GM21526 (cell line): Measurements from ENCODE around the gene CXCL12.
A peak's percentile ranks its signal among the peaks of the same experiment; 100 is the strongest.

Experiments
- ATAC-seq: cut with Tn5 transposase; IDR thresholded peaks from one replicate; pipeline ENCODE4 v1.9.1; 2021; ENCODE audit warnings: moderate library complexity; ENCODE audit not compliant: unreplicated experiment, low FRiP score

Gene CXCL12

DNA sequence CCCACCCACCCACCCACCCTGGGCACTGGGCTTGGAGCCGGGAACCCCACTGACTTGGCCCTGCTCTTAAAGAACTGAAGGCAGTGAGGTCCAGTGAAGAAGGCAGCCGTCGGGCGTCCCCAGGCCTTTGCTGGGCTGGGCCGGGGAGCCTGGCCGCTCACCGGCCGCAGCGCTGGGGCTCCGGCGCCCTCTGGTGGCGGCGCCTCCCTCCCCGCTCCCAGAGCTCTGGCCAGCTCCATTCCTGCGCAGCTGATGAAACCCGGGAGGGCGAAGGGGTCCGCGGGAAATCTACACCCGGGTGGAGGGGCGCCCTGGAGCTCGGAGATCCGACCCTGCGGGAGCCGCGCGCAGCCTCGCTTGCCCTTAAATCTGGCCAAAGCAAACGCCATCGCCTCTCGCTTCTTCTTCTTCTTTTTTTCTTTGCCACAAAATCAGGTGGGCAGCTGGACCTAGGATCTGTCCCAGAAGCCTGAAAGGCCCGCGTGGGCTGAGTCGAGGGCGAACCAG, 1.7 kb upstream of the CXCL12 start:
- peak; percentile 64 for ATAC-seq

DNA sequence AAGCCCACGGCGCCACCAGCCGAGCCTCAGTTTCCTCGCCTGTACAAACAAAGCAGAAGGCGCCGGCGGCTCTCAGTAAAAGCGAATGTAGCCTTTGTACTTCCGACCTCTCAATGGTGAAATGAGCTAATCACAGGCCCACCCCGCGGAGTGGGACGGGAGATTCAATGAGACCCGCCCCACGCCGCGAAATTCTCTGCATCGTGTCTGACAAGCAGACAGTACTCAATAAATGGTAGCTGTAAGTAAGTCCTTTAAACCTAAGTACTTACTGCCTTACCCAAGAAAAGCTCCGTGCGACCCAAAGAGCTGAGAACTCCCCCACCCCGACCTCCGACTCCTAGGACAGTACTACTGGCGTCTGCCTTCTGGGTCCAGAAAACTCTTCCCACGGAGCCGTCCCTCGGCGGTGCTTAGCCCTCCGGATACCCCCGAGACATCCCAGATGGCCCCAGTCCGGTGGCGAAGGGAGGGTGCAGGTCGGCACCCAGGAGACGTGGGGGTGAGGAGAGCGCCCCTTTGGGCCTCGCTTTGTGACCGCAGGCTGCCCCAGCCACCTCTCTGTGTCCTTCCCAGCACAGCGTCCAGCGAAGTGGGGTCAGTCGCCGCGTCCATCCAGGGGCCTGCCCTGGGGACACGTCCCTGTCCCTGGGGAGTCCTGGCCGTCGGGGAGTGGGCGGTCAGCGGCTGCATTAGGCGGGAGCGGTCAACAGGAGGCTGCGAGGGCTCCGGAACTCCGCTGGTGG, 972 bp upstream of the CXCL12 start:
- ATAC-seq = no peak

DNA sequence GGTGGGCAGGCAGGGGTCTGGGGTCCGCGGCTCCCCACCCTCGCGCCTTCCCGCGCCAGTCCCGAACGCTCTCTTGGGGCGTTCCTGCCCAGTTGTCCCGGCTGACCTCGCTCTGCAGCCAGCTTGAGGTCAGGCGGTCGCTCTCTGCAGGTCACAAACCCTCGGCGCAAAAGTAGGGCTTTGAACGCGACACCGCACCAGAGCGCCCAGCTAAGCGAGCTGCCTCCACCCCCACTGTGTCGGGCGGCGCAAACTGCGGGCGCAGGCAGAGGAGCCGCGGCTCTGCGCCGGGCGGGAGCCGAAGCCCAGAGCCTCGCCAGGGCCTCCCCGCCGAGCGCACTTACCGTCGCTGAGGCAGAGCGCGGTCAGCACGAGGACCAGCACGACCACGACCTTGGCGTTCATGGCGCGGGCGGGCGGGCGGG, 284 bp downstream of the CXCL12 start:
- no peak for ATAC-seq

DNA sequence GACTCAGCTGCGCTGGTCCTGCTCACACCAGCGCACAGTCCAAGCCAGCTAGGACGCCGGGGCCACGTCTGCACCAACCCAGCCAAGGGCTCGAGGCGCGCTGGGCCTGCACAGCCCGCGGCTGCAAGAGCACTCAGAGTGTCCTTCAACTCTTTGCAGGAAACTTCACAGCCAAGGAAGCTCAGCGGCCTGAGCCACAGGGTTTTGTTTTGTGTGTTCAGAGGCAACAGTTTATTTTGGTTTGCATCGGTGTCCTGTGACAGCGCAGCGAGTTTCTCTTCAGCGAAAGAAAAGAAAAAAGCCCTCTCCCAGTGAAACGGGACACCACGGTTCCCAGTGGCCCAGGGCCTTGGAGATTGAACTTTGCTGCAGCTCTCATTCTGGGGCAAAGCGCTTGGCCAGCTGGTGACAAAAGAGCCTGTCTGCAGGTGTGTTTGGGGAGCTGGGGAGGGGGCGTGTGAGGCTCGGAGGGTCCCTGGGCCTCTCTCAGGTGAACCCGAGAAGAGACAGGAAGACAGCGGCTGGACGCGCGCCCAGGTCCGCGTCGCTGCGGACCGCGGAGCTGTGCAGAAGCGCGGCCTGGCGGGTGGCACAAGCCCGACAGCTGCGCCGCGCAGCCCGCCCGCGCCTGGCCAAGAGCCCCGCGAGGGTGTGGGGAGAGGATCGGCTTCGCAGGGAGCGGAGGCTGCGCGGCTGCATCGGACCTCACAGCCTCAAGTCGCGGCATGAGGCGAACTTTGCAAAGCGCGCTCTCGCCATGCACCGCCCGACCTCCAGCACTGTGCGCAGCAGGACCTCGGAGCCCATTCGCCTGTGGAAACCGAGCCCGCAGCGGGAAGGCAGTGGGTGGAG, 922 bp downstream of the CXCL12 start:
- no peak for ATAC-seq

DNA sequence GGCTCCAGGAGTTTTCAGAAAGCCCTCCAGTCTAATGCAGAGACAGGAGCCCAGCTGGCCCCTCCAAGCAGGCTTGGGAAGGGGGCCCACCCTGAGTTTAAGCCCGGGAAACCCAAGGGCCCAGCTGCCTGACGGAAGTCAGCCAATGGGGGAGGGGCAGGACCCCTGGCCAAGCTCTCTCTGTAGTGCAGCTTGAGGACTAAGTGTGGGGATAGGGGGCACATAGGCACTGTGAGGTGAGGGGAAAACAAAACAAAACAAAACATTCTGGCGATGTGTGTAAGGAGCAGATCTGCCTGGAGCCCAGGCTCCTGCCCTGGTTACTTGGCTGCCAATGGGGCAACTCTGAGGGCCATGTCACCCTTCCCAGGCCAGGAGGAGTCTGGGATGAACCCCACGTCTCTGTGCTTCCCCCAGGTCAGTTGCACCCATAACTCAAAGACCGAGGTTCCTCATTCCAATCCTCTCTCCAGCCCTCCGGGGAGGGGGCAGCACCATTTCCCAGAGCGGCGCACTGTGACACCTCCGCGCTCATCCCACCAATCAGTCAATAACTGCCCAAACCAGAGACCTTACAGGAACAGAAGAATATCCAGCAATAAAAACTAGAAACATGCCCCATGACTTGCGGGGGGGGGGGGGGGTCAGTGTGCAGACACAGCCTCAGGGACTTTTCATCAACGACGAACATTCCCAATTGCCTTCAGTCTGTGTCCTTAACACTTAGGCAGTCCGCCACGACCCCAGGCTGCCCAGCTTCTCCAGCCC, 1.7 kb downstream of the CXCL12 start:
- no peak for ATAC-seq

DNA sequence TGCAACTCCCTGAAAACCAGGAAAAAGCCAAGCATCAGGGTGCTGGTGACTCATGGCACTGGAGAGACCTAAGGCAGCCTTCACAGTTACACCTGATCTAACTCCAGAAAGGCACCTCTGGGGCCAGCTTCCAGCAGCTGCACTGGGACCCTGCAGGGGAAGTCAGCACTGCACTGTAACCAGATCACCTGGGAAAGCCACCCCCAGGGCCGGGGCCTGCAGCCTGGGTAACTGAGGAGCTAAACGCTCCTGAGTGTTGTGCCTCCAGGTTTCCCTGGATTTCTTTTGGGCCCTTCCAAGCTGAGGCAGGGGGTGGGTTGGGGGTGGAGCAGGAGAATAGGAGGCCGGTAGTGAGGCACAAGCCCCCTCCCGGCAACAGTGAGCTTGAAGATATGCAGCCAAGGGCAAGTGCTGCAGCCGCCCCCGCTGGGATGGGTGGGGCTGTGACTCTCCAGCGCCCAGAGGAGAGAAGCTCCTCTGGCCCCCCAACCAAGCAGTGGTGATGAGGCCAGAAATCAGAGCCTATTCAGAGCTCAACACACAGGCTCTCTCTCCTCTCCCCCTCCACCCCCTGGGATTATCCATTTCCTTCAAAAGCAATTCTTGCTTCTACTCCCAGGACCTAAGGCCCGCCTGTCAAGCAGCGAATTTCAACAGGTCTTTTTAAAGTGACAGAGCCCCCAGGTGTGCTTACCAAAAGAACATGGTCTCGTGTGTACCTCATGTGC, 2.6 kb downstream of the CXCL12 start:
- ATAC-seq = no peak

DNA sequence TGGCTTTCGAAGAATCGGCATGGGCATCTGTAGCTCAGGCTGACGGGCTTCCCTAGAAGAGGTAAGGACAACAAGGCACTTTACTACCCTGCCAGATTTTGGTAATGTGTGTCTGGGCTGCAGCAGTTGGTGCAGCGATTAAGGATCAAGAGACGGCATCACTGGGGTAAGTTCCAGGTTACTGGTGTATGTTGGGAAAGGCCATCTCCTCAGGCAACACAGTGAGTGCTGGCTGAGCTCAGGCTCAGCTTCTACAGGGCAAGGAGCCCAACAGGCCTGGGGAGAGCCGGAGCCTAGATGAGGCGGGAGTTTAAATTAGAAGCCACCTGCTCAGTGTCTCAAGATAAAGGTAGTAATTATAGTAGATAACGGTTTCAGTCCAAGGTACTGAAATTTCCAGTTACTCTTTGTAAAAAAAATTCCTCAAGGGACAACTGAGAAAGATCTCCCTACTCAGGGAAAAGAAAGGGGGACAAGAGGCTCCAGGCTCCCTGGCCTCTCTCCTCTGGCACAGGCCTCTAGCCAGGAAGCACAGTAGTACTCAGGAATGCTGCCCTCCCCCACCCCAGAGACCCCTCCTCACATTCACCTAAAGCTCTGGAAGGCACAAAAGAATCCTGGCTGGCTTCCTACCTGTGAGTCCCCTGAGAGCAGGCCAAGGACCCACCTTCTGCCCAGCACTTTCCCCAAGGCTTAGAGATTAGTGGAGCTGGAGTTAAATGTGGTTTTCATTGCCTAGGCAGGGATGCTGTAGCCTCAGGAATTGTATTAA, 3.9 kb downstream of the CXCL12 start:
- no peak for ATAC-seq

DNA sequence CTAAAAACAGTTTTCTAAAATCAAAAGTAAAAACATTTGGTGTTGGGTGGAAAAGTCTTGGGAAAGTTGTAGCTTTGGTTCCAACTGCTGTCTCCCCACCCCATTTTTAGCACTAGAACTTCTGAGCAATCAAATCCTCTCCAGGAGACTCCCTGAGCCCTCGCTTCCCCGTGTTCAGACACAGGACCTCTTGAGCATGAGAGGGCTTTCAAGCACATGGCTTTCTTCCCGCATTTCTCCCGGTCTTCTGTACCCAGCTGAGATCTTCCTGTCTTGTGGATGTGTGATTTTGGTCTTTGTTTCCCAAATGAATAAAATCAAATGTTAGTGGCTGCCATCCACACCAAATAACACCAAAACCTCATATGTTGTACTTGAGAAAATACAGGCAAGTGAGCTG, 5.0 kb downstream of the CXCL12 start:
- ATAC-seq = no peak

DNA sequence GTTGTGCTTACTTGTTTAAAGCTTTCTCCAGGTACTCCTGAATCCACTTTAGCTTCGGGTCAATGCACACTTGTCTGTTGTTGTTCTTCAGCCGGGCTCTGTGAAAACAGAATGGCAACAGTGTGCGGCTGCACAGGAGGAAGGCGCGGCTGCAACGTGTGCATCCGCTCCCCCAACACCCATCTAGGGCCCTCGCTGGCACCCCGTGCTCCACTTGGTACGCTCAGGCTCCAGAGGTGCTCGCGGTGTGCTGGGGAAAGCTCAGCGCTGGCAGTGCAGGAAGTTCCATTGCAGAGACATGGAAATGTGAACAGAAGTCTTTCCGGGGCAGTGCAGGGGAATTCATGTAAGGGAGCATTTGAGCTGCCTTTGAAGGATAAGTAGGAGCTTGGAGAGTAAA, 6.3 kb downstream of the CXCL12 start:
- no peak for ATAC-seq

DNA sequence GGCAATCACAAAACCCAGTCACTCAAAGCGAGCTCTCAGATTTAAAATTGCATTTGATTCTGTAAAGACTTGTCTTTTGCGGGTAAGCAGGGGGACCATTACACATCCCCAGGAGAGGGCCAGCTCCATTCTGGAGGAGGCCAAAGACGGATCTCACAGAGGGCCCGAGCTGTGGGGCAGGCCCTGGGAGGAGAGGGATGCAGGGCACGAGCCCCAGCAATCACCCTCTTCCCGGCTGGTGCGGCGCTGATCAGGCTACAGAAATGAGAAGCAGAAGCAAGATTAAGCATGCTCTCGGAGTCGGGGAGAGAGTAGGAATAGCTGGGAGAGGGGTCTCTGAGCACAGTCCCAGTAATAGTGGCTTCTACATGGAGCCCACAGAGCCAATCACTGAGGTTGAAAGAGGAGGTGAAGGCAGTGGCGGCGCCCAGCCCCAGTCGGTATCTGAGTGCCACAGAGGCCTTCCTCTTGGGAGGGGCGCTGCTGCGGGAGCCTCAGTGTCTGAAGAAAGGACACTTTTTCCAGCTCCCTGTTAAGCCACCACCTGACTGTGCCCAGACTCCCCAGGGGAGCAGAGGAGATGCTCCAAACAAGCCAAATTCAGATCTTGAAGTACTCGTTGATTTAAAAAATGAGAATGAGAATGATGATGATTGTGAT, 7.1 kb downstream of the CXCL12 start:
- no peak for ATAC-seq

DNA sequence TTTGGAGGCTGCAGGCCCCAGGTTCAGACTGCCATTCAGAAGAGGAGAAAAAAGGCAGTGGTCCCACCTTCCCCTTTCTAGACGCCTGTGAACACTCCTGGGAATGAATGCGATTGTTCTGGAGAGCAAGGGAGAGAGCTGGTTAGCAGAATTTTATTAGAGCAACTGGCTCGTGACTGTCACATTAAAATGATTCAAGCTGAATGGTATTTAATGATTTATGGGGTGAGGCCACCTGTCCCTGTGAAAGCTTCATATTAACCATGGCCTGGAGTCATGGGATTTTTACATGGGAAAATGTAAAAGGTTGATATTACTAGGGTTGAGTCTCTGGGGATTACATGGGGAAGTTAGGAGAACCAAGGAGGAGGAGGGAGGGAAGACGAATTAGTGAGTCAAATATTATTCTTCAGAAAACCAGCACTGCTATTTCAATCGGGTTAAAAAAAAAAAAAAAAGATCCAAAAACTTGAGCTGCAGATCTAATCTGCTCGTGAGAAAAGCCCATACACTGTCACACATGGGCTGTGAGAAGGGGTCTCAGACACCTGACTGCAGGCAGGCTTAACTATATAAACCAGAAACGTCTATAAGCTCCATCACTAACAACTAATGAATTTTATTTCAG, 8.3 kb downstream of the CXCL12 start:
- ATAC-seq = no peak

DNA sequence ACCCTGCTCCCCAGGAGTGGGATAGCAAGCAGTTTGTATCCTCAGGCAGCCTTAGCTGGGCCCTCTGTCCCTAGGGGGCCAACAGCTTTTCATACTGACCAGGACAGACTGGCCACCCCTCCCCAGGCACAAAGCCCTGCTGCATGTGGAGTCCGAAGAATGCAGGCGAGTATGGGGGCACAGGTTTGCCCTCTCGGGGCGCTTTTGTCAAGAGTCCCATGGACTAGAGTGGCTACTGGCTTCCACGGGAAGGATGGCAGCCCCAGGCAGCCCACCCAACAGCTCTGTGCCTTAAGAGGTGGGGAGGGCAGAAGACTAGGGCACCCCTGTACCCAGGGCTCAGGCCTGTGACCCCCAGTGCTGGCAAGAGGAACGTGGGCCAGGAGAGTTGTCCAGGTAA, 10.7 kb downstream of the CXCL12 start:
- ATAC-seq = no peak

DNA sequence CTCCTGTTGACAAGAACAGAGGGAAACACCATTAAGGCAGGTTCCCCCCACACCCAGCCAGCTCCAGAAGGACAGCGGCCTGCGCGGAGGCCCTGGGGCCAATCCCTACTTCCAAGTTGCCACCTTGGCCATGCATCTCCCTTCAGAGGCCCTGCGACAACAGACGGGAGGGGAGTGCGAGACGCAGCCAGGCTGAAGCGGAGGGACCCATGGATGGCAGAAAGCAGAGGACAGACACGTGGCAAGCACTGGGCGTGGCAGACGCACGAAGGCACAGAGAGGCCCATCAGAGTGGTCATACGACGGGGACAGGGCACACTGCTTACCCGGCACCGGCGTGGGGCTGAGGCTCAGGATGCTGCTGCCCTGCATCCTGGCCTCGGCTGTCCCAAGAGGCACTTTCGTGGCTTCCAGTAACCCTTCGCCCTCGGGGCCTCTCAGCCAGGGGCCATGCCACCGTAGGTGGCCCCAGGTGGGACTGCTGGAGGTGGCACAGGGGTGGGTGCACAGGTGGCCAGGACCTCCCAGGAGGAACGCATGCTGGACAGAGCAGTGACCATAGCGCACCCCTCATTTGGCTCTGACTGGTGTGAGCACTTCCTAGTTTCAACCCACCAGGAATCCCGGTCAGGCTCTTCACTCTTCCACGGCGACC, 11.4 kb downstream of the CXCL12 start:
- ATAC-seq = no peak

DNA sequence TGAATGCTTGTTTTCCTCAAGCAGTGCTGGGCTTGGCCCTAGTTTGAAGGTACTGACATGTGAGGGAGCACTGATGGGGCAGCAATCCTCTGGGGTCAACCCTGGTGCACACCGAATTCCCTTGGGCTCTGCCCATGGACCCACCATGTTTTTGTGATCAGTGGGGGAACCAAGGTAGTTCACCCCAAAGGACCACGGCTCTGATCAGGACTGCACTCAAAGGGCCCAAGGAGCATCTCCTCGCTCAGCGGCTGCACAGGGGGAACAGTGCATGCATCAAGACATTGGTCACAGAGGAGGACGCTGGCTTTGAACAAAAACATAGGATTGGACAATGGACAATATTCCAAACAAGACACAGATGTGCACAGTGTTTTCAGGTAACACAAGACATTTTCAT, 12.7 kb downstream of the CXCL12 start:
- ATAC-seq = no peak

DNA sequence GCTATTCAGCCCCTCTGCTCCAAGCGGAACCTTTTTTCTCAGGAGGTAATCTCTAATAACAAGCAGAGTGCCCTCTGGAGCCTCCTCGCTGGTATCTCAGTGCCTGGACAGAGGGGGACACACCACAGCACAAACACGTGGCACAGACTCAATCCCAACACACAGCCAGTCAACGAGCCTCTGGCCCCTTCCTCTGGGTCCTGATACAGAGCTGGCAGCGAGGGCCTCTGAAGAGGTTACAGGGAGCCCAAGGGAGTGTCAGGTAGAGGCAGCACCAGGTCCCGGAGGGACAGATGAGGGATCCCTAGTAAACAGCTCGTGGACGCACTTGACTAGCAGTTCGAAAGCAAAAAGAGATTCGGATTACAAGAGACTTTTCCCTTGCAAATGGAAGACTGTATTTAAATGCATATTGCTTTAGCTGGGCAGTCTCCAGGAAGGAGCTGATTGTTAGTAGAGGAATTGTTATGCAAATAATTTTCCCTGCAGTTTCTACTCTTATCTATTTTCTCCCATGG, 14.1 kb downstream of the CXCL12 start:
- no peak for ATAC-seq

DNA sequence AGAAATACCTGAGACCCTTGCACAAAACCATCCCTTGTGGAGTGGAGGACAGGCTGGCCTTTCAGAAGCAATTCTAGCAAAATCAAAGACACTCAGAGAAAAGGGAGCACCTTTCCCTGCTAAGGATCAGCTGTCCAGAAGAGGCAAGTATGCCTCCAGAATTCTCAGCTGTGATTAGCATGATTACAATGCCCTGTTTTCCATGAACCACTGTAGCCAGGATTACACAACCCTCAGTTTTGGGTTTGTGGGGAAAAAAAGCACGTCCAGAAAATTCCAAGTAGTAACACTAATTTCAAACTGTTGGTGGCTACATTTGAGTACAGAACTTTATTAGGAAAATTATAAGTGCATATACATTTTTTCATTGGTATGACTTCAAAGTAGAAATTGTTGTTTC, 15.0 kb downstream of the CXCL12 start:
- no peak for ATAC-seq

DNA sequence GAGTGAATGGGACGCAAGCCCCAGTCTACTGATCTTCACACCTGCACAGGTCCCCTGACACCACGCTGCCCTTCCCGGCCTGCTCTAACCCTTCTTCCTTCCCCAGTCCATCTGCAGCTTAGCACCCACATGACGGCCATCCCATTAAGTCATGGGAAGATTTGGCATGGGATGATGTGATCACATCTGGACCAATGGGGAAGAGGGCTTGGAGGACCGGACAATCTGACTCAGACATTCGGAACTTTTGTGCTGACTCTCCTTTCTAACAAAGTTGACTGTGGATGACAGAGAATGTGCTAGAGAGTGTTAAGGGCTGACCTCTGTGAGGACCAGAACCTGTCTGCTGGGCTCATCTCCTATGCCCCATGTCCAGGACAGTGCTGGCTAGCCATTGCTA, 15.6 kb downstream of the CXCL12 start:
- no peak for ATAC-seq

DNA sequence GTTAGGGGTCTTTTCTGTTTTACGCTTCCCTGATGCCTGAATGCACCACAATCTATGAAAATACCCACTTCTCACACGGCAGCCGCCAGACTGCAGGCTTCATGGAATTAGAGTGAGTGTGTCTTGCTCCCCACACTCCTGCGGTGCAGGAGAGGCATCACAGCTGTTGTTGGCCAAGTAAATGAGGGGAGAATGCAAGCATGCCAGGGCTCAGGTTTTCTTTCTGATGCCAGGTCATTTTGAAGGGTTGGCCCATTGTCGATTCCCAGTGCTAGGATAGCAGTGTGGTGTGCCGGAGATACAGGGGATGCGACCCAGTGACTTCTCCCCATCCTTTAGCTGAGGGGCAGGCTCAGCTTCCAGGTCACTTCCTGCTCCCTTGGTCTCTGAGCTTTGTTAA, 16.3 kb downstream of the CXCL12 start:
- ATAC-seq = no peak
